Fibroblast of villous mesenchyme (primary cell): Measurements from ENCODE around the gene CPSF3. TPM values are rescaled to one million over a fixed set of nuclear protein-coding genes. Genes with fewer than 3 reads are reported as not detected.

Experiments
- DNase-seq: peaks from one replicate; pipeline ENCODE4 v3.0.0-alpha.2; 2010; ENCODE audit warnings: low read depth
- H3K4me3 ChIP-seq: 2 replicates; pipeline ENCODE4 v1.5.1; 2011; ENCODE audit warnings: low read depth, mild to moderate bottlenecking, low read length
- CTCF ChIP-seq: IDR thresholded peaks from 2 replicates; pipeline ENCODE4 v1.5.1; 2012; ENCODE audit warnings: low read depth, mild to moderate bottlenecking, low read length; ENCODE audit not compliant: insufficient read depth
- total RNA-seq: library from RNA; depleted of rRNA; stranded (reverse); fragments of >200 nt; gene quantifications from 2 replicates; pipeline ENCODE4 v1.2.3, GENCODE V29; 2012

CPSF3 gene
- total RNA-seq, 1 donor: 68.2 TPM

GRCh38 chr2:9403924-9404323 is 19.5 kb upstream of the CPSF3 start:
- DNase-seq: peak; percentile 76
- TF ChIP-seq CTCF: no peak
- H3K4me3 ChIP-seq: no peak overlapping the region

DNA sequence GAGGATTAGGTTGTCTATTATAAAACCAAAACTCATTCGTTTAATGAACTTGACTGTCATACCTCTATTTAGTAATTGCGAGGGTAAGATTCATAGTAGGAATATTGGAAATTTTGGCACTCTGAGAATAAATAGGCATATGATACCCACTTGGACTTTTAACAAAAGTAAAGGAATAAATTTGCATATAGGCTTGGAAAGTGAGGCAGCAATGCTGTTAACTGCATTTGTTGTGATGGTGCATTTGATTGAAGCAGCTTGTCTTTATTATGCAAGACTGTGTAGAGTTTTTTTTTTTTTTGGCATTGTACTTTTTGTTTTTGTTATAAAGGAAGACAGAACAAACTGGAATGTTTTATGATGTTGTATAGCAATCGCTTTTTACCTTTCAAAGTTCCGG is 19.0 kb upstream of the CPSF3 start:
- DNase-seq: no peak
- H3K4me3 ChIP-seq: no peak overlapping the region
- TF ChIP-seq CTCF: no peak

GRCh38 chr2:9405636-9406035 is 17.8 kb upstream of the CPSF3 start:
- no peak for TF ChIP-seq CTCF
- no peak overlapping the region for H3K4me3 ChIP-seq
- no peak for DNase-seq

- DNase-seq: no peak
- no peak overlapping the region for H3K4me3 ChIP-seq
- TF ChIP-seq CTCF: no peak
Observed at GRCh38 chr2:9406529-9407362, 16.7 kb upstream of the CPSF3 start.

DNA sequence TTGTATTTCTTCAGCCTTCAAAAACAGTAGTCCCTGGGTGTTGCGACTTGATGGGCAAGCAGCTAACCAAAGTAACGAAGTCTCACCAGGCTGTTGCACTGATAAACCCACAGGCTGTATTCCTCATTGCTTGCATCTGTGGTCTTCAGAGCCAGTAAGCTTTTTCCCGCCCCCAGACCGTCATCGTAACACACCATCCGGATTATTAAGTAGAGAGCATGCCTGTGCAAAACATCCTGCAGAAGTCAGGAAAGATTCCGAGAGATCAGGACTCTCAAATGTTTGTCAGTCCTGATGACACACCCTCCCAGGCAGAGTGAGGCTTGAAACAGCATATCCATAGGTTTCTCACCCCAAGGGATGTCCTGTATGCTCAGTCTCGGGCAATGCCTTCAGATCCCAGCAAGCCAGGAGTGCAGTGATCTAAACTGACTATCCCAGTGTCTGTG is 16.1 kb upstream of the CPSF3 start:
- no peak for TF ChIP-seq CTCF
- no peak overlapping the region for H3K4me3 ChIP-seq
- DNase-seq: no peak

DNA sequence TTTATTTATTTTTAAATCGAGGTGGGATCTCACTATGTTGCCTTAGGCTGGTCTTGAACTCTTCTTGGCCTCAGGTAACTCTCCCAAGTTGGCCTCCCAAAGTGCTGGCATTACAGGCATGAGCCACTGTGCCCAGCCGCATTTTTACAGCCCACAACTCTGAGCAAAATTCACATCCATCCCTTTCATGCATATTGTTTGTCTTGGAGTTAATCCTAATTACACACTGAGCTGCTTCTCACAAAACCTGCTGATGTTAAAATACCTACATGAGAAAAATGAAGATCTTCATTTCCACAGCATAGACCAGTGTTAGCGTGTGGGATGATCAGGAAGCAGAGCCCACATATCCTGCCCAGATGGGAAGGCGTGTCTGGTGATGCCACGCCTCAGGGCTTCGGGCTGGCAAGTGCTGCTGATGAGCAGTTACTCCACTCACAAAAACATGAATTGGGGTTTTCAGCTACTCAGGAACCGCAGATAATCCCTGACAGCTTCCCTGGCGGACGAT is 14.8 kb upstream of the CPSF3 start:
- TF ChIP-seq CTCF: no peak
- DNase-seq: no peak

More for the DNA sequence above, 14.8 kb upstream of the CPSF3 start:
- no peak overlapping the region for H3K4me3 ChIP-seq
